Mucosa of rectum (tissue), 2 donors: Measurements from ENCODE around the gene CCDC9B.

Experiments
- H3K27ac ChIP-seq, 2 donors: one replicate each; pipeline ENCODE4 v1.7.0; 2013; ENCODE audit warnings: inconsistent platforms in 2 of 2, low read depth in 2 of 2, low read length in 2 of 2
- H3K27me3 ChIP-seq, 2 donors: one replicate each; pipeline ENCODE4 v1.7.0; 2013; ENCODE audit warnings: low read length in 2 of 2; ENCODE audit not compliant: control insufficient read depth in 2 of 2, insufficient read depth in 2 of 2
- H3K36me3 ChIP-seq, 2 donors: one replicate each; pipeline ENCODE4 v1.7.0; 2013; ENCODE audit warnings: low read length in 2 of 2; ENCODE audit not compliant: control insufficient read depth in 2 of 2, insufficient read depth in 2 of 2
- H3K4me1 ChIP-seq, 2 donors: one replicate each; pipeline ENCODE4 v1.7.0; 2013; ENCODE audit warnings: low read length in 2 of 2, mild to moderate bottlenecking in 1 of 2; ENCODE audit not compliant: control insufficient read depth in 2 of 2, insufficient read depth in 2 of 2
- H3K4me3 ChIP-seq, 2 donors: one replicate each; pipeline ENCODE4 v1.7.0; 2013; ENCODE audit warnings: low read length in 2 of 2
- H3K9ac ChIP-seq, 2 donors: one replicate each; pipeline ENCODE4 v1.7.0; 2013; ENCODE audit warnings: low read length in 2 of 2, low read depth in 1 of 2, mild to moderate bottlenecking in 1 of 2
- H3K9me3 ChIP-seq, 2 donors: one replicate each; pipeline ENCODE4 v1.7.0; 2013; ENCODE audit warnings: low read length in 2 of 2; ENCODE audit not compliant: control insufficient read depth in 2 of 2
- donor health status: healthy.
- donor health status: Normal muscosa, but diverticular disease.

Gene CCDC9B

GRCh38 chr15:40377606-40378005, 36.9 kb upstream of the CCDC9B start:
- Histone ChIP-seq H3K9me3 (no peaks in the 10 kb centered on the region), H3K4me1 (peaks cover 0 to 2% of the 10 kb centered on the region in 2 donors), H3K9ac (no peak overlapping the region), H3K4me3 (no peak overlapping the region), H3K36me3 (no peaks in the 10 kb centered on the region), H3K27me3 (no peaks in the 10 kb centered on the region), H3K27ac (no peak overlapping the region)

DNA sequence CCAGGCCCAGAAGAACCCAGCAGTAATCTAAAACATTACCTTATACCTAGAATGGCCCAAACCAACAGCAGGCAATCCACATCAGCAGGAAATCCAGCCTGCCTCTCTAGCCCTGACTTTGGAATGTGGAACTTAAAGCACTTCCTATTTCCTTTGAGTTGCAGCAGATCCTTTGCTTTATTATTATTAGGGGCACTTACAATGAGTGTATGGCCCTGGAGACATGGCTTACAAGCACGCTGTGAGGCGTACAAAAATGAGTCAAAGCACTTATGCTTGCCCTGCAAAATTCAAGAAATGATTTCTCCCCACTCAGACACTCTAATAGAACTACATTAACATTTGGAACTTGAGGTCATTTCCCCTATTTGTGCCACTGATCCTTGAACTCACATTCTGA, 32.2 kb upstream of the CCDC9B start:
- H3K9ac ChIP-seq: no peak overlapping the region
- no peaks in the 10 kb centered on the region for H3K9me3 ChIP-seq
- H3K4me3 ChIP-seq: no peak overlapping the region
- H3K27me3 ChIP-seq: no peaks in the 10 kb centered on the region
- peaks cover 0 to 4% of the 10 kb centered on the region in 2 donors for H3K4me1 ChIP-seq
- no peak overlapping the region for H3K27ac ChIP-seq
- no peaks in the 10 kb centered on the region for H3K36me3 ChIP-seq

GRCh38 chr15:40369971-40370370, 29.2 kb upstream of the CCDC9B start:
- H3K27me3 ChIP-seq: no peaks in the 10 kb centered on the region
- no peak overlapping the region for H3K27ac ChIP-seq
- H3K9ac ChIP-seq: no peak overlapping the region
- no peaks in the 10 kb centered on the region for H3K9me3 ChIP-seq
- no peaks in the 10 kb centered on the region for H3K36me3 ChIP-seq
- H3K4me1 ChIP-seq: peaks cover 10 to 16% of the 10 kb centered on the region in 2 donors
- H3K4me3 ChIP-seq: no peak overlapping the region

DNA sequence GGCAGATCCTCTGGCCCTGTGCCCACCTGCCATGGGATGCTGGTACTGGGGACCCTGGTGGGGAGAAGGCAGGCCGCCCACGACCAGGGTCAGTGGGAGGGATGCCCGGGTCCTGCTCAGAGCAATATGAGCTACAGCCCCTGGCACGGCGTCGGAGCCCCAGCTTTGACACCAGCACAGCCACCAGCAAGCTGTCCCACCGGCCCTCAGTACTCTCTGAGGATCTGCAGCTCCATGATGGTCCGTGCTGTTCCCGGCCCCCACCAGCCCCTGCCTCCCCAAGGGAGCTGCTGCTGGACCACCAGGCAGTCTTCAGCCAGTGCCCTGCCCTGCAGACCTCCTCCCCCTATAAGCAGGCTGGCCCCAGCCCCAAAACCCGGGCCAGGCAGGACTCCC, 28.7 kb upstream of the CCDC9B start:
- peaks cover 10 to 16% of the 10 kb centered on the region in 2 donors for H3K4me1 ChIP-seq
- H3K36me3 ChIP-seq: no peaks in the 10 kb centered on the region
- H3K27me3 ChIP-seq: no peaks in the 10 kb centered on the region
- H3K9ac ChIP-seq: no peak overlapping the region
- H3K4me3 ChIP-seq: no peak overlapping the region
- no peak overlapping the region for H3K27ac ChIP-seq
- no peaks in the 10 kb centered on the region for H3K9me3 ChIP-seq

DNA sequence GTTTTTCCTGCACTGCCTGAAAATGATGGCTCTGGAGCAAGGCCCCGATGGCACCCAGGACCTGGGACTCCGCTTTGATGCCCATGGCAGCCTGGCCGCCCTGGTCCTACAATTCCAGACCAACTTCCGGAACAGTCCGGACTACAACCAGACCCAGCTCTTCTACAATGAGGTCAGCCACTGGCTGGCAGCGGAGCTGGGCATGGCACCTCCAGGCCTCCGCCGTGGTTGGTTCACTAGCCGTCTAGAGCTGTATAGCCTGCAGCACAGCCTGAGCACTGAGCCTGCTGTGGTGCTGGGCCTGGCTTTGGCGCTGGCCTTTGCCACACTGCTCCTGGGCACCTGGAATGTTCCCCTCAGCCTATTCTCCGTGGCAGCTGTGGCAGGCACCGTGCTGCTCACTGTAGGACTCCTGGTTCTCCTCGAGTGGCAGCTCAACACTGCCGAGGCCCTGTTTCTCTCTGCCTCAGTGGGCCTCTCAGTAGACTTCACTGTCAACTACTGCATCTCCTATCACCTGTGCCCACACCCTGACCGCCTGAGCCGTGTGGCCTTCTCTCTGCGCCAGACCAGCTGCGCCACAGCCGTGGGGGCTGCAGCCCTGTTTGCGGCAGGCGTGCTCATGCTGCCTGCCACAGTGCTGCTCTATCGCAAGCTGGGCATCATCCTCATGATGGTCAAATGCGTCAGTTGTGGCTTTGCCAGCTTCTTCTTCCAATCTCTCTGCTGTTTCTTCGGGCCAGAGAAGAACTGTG, 28.2 kb upstream of the CCDC9B start:
- Histone ChIP-seq H3K9ac (no peak overlapping the region), H3K9me3 (no peaks in the 10 kb centered on the region), H3K4me1 (peaks cover 10 to 16% of the 10 kb centered on the region in 2 donors), H3K27me3 (no peaks in the 10 kb centered on the region), H3K36me3 (no peaks in the 10 kb centered on the region), H3K4me3 (no peak overlapping the region), H3K27ac (no peak overlapping the region)

GRCh38 chr15:40367686-40368611, 27.2 kb upstream of the CCDC9B start:
- Histone ChIP-seq H3K27me3 (no peaks in the 10 kb centered on the region), H3K36me3 (no peaks in the 10 kb centered on the region), H3K4me3 (peak overlapping the region; percentile 19 to 54), H3K9ac (peak overlapping the region; percentile 47 to 69), H3K9me3 (no peaks in the 10 kb centered on the region), H3K4me1 (peaks cover 10 to 16% of the 10 kb centered on the region in 2 donors), H3K27ac (peak overlapping the region; percentile 74 to 81)

DNA sequence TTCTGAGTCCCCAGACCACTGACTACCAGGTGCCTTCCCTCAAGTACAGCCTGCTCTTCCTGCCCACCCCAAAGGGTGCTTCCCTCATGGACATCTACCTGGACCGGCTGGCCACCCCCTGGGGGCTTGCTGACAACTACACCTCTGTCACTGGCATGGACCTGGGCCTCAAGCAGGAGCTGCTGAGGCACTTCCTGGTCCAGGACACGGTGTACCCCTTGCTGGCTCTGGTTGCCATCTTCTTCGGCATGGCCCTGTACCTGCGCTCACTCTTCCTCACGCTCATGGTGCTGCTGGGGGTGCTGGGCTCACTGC, 26.6 kb upstream of the CCDC9B start:
- H3K4me3 ChIP-seq: peak overlapping the region; percentile 19 to 54
- no peaks in the 10 kb centered on the region for H3K27me3 ChIP-seq
- peak overlapping the region; percentile 74 to 81 for H3K27ac ChIP-seq

GRCh38 chr15:40366457-40367370, 26.0 kb upstream of the CCDC9B start:
- Histone ChIP-seq H3K9me3 (no peaks in the 10 kb centered on the region), H3K27ac (peak overlapping the region; percentile 74 to 81), H3K4me1 (peaks cover 10 to 16% of the 10 kb centered on the region in 2 donors), H3K27me3 (no peaks in the 10 kb centered on the region), H3K9ac (peak overlapping the region; percentile 47 to 69), H3K4me3 (peak overlapping the region in 1 of 2 donors; percentile 54), H3K36me3 (no peaks in the 10 kb centered on the region)

More for the DNA sequence above, 26.6 kb upstream of the CCDC9B start:
- Histone ChIP-seq H3K9me3 (no peaks in the 10 kb centered on the region), H3K9ac (peak overlapping the region; percentile 47 to 69), H3K4me1 (peaks cover 10 to 16% of the 10 kb centered on the region in 2 donors), H3K36me3 (no peaks in the 10 kb centered on the region)

DNA sequence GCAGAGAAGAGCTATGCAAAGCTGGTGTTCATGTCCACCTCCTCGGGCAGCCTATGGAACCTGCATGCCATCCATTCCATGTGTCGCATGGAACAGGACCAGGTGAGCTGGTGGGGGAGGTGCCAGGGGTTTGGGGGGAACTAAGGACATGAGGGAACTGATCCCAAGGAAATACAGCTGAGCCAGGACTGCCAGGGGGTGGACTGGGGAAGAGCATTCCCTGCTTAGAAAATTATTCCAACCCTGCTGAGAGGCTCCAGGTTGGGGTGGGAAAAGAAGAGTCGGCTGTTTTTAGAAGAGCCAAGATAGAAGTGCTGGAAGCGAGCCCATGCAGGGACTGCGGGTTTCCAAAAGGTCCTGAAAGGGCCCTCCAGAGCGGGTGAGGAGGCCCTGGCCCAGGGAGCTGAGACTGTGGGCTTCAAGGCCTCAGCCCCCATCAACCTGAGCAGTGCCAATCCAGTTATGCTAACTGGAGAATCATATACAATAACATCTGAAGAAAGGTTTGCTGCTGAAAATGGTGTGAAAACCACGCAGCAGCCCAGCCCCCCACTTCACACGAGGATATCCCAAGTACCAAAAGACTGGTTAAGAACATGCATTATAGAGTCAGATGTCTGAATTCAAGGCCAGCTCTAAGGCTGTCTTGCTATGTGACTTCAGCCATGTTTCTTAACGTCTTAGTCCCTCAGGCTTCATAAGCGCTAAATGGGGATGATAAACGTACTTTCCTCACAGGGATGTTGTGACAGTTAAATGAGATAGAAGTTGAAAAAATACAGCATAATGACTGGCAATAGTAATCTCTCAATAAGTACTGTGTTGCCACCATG, 25.1 kb upstream of the CCDC9B start:
- no peak overlapping the region for H3K9ac ChIP-seq
- no peak overlapping the region for H3K27ac ChIP-seq
- no peak overlapping the region for H3K4me3 ChIP-seq
- no peaks in the 10 kb centered on the region for H3K27me3 ChIP-seq
- H3K4me1 ChIP-seq: peaks cover 10 to 16% of the 10 kb centered on the region in 2 donors
- H3K9me3 ChIP-seq: no peaks in the 10 kb centered on the region
- H3K36me3 ChIP-seq: no peaks in the 10 kb centered on the region
